IPS-18a (cell line): ENCODE results near the gene TMEM117.
"Not testable (repeated sequence)": the region's sequence is repeated elsewhere in the genome, so short reads cannot be mapped to it uniquely, and the experiment has no call there.

ENCODE experiments used
- H3K27ac ChIP-seq: one replicate; pipeline ENCODE4 v1.5.1; 2013; ENCODE audit warnings: low read length
- H3K27me3 ChIP-seq: one replicate; pipeline ENCODE4 v1.6.1; 2013; ENCODE audit warnings: mild to moderate bottlenecking, low read length; ENCODE audit not compliant: control insufficient read depth, insufficient read depth
- H3K36me3 ChIP-seq: one replicate; pipeline ENCODE4 v1.6.1; 2013; ENCODE audit warnings: low read depth, low read length; ENCODE audit not compliant: control insufficient read depth
- H3K4me1 ChIP-seq: one replicate; pipeline ENCODE4 v1.6.1; 2013; ENCODE audit warnings: low read depth, low read length; ENCODE audit not compliant: control insufficient read depth
- H3K4me3 ChIP-seq: one replicate; pipeline ENCODE4 v1.5.1; 2013; ENCODE audit warnings: low read length
- H3K9ac ChIP-seq: one replicate; pipeline ENCODE4 v1.6.1; 2013; ENCODE audit warnings: mild to moderate bottlenecking, low read length, moderate library complexity
- H3K9me3 ChIP-seq: one replicate; pipeline ENCODE4 v1.6.1; 2013; ENCODE audit warnings: low read depth, low read length; ENCODE audit not compliant: control insufficient read depth

TMEM117 gene

GRCh38 chr12:44375694-44376093, 539.8 kb downstream of the TMEM117 start:
- no peak overlapping the region for H3K9ac ChIP-seq
- H3K36me3 ChIP-seq = no peaks in the 10 kb centered on the region
- H3K4me3 ChIP-seq = no peak overlapping the region
- no peak overlapping the region for H3K27ac ChIP-seq
- H3K27me3 ChIP-seq = no peaks in the 10 kb centered on the region
- no peaks in the 10 kb centered on the region for H3K9me3 ChIP-seq
- peaks cover 12% of the 10 kb centered on the region for H3K4me1 ChIP-seq

DNA sequence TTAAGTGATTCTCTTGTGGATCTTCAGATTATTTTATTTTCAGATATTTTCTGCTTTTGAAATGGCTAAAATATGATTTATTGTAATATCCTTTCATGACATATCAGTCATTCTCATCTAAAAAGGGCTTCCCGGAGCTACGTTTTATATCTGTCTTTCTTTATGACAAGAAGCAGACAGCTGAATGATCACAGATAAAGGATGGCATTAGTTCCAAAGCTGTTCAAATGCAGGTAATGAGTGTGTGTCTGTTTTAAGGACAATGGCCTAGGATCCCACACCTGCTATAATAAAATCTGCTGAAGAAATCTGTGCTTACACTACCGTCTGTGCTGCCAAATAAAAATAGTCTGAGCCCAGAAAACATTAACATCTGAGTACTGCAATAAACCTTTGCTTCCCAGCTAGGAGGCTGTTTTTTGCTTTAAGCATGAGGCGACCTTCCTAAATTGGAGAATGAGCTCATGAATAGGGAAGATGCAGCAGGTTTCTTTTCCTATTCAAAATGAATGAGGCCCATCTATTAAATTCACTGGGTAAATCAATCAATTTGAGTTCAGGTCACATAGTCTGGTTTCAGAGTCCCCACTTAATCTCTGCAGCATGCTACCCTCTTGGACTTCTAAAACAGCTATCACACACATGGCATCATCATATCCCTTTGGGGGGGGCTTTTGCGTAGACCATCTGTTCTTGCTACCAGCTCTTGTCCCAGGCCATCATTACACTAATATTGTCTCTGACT, 541.7 kb downstream of the TMEM117 start:
- Histone ChIP-seq H3K36me3 (no peaks in the 10 kb centered on the region), H3K9ac (no peak overlapping the region), H3K27ac (no peak overlapping the region), H3K9me3 (no peaks in the 10 kb centered on the region), H3K4me3 (no peak overlapping the region), H3K4me1 (peaks cover 17% of the 10 kb centered on the region), H3K27me3 (no peaks in the 10 kb centered on the region)

GRCh38 chr12:44379113-44379512, 543.2 kb downstream of the TMEM117 start:
- H3K4me3 ChIP-seq, H3K9ac ChIP-seq, H3K27me3 ChIP-seq, H3K36me3 ChIP-seq, H3K9me3 ChIP-seq, H3K27ac ChIP-seq: not testable (repeated sequence)
- H3K4me1 ChIP-seq = peaks cover 20% of the 10 kb centered on the region

GRCh38 chr12:44379831-44380230, 544.0 kb downstream of the TMEM117 start:
- Histone ChIP-seq H3K9me3 (no peaks in the 10 kb centered on the region), H3K27me3 (no peaks in the 10 kb centered on the region), H3K36me3 (no peaks in the 10 kb centered on the region), H3K4me3 (no peak overlapping the region), H3K4me1 (peaks cover 23% of the 10 kb centered on the region), H3K9ac (no peak overlapping the region), H3K27ac (no peak overlapping the region)

DNA sequence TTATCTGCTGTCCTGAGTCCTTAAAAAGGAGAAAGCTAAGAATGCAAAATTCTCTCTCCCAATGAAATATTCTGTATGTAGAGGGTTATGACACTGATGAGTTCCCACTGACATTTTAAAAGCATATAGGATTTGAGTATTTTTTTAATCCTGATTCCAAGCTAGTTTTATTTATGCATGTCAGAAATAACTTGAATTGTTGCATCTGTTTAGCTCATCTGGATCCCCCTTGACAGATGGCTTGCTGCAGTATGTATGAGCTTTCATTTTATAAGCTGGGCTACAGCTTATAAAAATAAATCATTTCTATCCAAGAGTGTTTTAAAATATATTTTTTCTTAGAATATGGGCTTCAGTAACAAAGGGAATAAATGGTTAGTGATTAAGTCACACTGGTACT, 545.0 kb downstream of the TMEM117 start:
- no peak overlapping the region for H3K4me3 ChIP-seq
- no peak overlapping the region for H3K27ac ChIP-seq
- no peaks in the 10 kb centered on the region for H3K27me3 ChIP-seq
- H3K9ac ChIP-seq = no peak overlapping the region
- peaks cover 23% of the 10 kb centered on the region for H3K4me1 ChIP-seq
- no peaks in the 10 kb centered on the region for H3K9me3 ChIP-seq
- H3K36me3 ChIP-seq = no peaks in the 10 kb centered on the region

GRCh38 chr12:44381341-44381740, 545.5 kb downstream of the TMEM117 start:
- H3K27ac ChIP-seq = no peak overlapping the region
- no peaks in the 10 kb centered on the region for H3K36me3 ChIP-seq
- no peaks in the 10 kb centered on the region for H3K9me3 ChIP-seq
- H3K9ac ChIP-seq = no peak overlapping the region
- H3K4me1 ChIP-seq = peaks cover 23% of the 10 kb centered on the region
- no peak overlapping the region for H3K4me3 ChIP-seq
- H3K27me3 ChIP-seq = no peaks in the 10 kb centered on the region

DNA sequence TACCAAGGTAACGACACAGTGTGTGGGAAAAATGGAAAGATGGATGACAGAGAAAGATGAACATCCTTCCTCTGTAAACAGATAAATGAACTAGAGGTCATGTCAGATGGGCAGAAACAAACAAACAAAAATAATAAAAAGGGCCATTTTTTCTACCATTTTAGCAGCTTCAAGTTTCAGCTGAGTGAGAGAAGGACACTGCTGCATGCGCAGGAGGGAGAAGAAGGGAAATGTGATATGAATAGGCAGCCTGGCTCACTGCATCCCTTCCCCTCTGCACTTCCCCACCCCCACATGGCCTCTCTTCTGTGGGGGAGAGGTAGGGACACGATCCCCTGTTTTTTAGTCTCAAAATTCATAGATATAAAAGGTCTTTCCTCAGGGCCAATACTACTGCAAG, 548.3 kb downstream of the TMEM117 start:
- no peaks in the 10 kb centered on the region for H3K27me3 ChIP-seq

DNA sequence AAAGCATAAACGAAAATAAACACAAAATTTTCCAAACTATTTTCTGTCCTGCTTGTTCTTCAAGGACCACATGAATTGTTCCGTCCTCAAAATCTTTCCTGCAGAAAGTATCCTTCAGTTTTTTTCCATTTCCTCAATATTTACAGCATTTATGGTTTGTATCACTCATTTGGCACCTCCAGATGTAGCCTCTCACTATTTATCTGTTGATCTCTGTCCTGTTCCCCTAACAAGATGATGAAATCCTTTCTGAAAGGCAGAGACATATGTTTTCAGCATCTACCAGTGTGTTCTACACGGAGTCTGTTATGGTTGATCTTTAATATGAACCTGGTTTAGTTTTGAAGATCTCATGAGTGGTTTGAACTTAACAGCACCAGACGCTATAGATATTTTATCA, 550.1 kb downstream of the TMEM117 start:
- Histone ChIP-seq H3K4me3 (no peak overlapping the region), H3K4me1 (peaks cover 8% of the 10 kb centered on the region), H3K36me3 (no peaks in the 10 kb centered on the region), H3K27me3 (no peaks in the 10 kb centered on the region), H3K9me3 (no peaks in the 10 kb centered on the region), H3K27ac (no peak overlapping the region), H3K9ac (no peak overlapping the region)

More for the DNA sequence above, 548.3 kb downstream of the TMEM117 start:
- no peak overlapping the region for H3K27ac ChIP-seq
- H3K4me1 ChIP-seq = peaks cover 23% of the 10 kb centered on the region
- H3K4me3 ChIP-seq = no peak overlapping the region
- H3K9me3 ChIP-seq = no peaks in the 10 kb centered on the region
- no peak overlapping the region for H3K9ac ChIP-seq
- no peaks in the 10 kb centered on the region for H3K36me3 ChIP-seq

DNA sequence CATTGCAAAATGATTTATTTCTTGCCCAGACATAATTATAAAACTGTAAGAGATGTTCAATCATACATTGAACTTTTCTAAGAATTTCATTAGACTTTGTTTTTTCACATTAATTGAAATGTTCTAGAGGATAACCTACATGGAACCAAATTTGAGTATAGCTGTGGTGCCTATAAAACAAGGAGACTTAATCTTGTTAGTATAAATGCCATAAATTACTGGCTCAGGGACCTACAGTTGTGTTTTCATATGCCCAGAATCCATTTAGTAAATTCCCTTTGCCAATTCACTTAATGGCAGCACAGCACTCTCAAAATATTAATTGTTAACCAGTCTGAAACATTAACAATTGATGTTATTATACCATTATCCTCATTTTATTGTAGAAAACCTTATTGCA, 551.7 kb downstream of the TMEM117 start:
- Histone ChIP-seq H3K4me1 (peaks cover 6% of the 10 kb centered on the region), H3K27me3 (no peaks in the 10 kb centered on the region), H3K9ac (no peak overlapping the region), H3K4me3 (no peak overlapping the region), H3K9me3 (no peaks in the 10 kb centered on the region), H3K36me3 (no peaks in the 10 kb centered on the region), H3K27ac (no peak overlapping the region)

DNA sequence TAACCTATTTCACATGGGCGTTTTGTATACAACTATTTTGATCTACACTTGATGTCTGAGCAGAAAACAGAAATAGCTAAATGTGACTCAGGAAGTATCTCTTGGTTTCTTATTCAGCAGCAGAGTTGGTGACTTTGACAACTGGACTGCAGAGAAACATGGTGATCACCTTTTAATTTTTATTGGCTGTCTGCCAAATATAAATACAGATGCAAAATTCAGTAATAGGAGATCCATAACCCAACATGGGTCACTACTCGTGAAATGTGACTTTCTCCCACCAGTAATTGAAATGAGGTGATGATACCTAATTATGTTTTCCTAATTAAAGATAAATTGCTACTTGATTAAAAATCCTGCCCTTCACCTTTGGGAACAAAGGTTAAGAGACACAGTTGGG, 553.2 kb downstream of the TMEM117 start:
- Histone ChIP-seq H3K9ac (no peak overlapping the region), H3K9me3 (no peaks in the 10 kb centered on the region), H3K27me3 (no peaks in the 10 kb centered on the region), H3K4me3 (no peak overlapping the region), H3K36me3 (no peaks in the 10 kb centered on the region), H3K4me1 (peaks cover 3% of the 10 kb centered on the region), H3K27ac (no peak overlapping the region)

GRCh38 chr12:44389896-44390295, 554.0 kb downstream of the TMEM117 start:
- Histone ChIP-seq H3K9ac (no peak overlapping the region), H3K9me3 (no peaks in the 10 kb centered on the region), H3K4me3 (no peak overlapping the region), H3K36me3 (no peaks in the 10 kb centered on the region), H3K4me1 (no peaks in the 10 kb centered on the region), H3K27me3 (no peaks in the 10 kb centered on the region), H3K27ac (no peak overlapping the region)

GRCh38 chr12:44397631-44398030, 561.8 kb downstream of the TMEM117 start:
- H3K27me3 ChIP-seq = no peaks in the 10 kb centered on the region
- no peak overlapping the region for H3K27ac ChIP-seq
- H3K36me3 ChIP-seq = no peaks in the 10 kb centered on the region
- no peaks in the 10 kb centered on the region for H3K4me1 ChIP-seq
- no peak overlapping the region for H3K4me3 ChIP-seq
- no peak overlapping the region for H3K9ac ChIP-seq
- no peaks in the 10 kb centered on the region for H3K9me3 ChIP-seq
